HG02571 (cell line): ENCODE measurements around the gene CACNA1C.

Source experiments
- ATAC-seq: cut with Tn5 transposase; IDR thresholded peaks from one replicate; pipeline ENCODE4 v1.9.1; 2021; ENCODE audit warnings: mild to moderate bottlenecking, moderate library complexity; ENCODE audit not compliant: unreplicated experiment

CACNA1C gene

GRCh38 chr12:2606186-2606910, 553.6 kb downstream of the CACNA1C start:
- no peak for ATAC-seq

- no peak for ATAC-seq
Observed at GRCh38 chr12:2607881-2608607, 555.3 kb downstream of the CACNA1C start.

DNA sequence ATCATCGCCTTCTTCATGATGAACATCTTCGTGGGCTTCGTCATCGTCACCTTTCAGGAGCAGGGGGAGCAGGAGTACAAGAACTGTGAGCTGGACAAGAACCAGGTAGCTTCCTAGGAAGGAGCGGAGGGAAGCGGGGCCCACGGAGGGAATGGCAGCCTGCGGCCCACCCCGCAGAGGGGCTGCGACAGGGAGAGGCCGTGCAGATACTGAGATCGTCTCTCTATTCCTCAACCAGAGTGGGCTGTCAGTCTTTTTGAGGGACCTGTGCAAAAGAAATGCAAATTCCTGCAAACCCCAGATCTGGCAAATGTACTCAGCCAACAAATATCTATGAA, 555.8 kb downstream of the CACNA1C start:
- ATAC-seq: no peak

DNA sequence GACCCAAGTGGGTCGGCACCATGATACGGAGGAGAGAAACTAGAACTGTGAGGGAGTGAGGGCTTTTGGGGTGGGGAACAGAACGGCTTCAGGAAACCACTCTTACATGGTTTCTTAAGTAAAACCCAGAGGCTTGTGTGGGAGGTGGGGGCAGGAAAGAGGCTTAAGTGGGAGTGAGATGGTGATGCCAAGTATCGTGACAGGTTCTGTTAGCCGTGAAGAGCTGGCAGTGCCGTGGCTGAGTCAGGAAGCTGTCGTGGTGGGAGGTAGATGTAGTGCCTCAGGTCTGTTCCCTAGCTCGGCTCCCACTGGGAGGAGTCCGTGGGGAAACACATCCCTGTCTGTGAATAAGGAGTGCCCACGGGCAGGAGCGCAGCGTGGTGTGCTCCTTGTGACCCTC, 556.2 kb downstream of the CACNA1C start:
- no peak for ATAC-seq

GRCh38 chr12:2610358-2610757, 557.6 kb downstream of the CACNA1C start:
- ATAC-seq: no peak

DNA sequence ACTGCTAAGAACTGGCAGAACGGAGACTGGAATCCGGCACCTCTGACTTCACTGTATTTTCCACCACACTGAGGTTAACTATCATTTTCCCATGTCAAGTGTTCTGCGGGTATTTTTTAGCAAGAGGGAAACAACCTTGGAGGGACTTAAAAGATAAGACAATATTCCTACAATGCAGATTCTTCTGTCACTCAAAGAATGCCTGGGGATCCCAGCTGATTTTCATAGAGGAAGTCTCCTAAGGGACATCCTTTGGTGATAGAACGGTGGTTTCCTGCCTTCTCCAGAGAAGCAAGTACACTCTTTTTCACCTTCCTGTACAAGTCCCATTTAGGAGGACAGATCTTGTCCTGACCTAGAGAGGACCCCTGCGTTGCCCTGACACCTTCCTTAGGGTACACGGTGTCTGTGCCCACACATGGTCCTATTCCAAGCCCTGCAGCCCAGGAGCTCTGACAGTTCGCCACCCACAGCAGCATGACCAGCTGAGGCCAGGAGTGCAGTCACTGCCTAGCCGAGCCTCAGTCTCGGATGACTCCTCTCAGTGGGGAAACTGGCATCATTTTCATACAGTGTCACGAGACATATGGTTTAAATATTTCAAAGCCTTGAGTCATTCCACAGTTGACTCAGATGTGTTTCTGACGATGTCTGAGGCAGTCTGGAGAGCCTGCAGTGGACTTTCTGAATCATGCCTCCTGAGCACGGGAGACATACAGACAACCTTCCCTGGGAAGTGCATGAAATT, 560.7 kb downstream of the CACNA1C start:
- no peak for ATAC-seq

- ATAC-seq: no peak
Observed at GRCh38 chr12:2614341-2614740, 561.6 kb downstream of the CACNA1C start.

- ATAC-seq: no peak
Observed at GRCh38 chr12:2615665-2616402, 563.0 kb downstream of the CACNA1C start.

DNA sequence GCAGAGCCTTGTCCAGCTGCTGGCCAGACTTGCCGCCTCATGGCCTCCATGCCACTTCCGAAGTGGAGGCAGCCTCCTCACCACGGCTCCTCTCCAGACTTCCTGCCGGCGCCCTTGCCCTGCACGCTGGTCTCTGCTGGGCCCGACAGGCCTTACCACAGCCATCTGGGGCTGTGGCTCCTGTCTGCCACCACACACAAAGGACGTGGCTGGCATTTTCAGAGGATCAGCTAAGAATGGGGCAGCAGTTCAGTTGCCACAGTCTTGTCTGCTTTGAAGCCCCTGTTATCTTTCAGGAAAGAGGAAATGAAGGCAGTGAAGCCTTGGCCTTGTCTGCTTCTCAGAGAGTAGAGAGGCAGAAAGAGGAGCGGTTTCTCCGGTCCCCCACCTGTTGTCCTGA, 564.0 kb downstream of the CACNA1C start:
- ATAC-seq: no peak

GRCh38 chr12:2617365-2617764, 564.6 kb downstream of the CACNA1C start:
- no peak for ATAC-seq

- no peak for ATAC-seq
Observed at GRCh38 chr12:2618291-2618995, 565.7 kb downstream of the CACNA1C start.

DNA sequence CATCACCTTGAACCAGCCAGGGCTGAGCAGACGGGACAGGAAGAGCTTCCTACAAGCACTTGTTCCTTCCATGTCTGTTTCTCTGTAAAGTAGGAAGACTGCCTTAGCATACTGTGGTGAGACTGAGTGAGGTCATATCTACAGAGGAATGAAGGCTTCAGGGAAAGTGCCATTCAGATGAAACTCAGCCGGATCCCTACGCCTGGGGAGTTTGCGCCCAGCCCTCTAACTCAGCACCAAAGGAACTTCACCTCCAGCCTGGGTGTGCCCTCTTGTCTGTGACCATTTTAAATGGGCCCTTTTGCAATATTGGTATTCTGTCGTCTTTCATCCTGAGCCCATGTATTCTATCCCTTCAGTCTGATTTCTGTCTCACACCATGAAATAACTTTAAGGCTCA, 566.3 kb downstream of the CACNA1C start:
- no peak for ATAC-seq

- ATAC-seq: no peak
Observed at GRCh38 chr12:2622460-2622859, 569.7 kb downstream of the CACNA1C start.

GRCh38 chr12:2623472-2623871, 570.7 kb downstream of the CACNA1C start:
- ATAC-seq: no peak

GRCh38 chr12:2624543-2625288, 571.9 kb downstream of the CACNA1C start:
- ATAC-seq: no peak

GRCh38 chr12:2625289-2625612, 572.5 kb downstream of the CACNA1C start:
- ATAC-seq: no peak

DNA sequence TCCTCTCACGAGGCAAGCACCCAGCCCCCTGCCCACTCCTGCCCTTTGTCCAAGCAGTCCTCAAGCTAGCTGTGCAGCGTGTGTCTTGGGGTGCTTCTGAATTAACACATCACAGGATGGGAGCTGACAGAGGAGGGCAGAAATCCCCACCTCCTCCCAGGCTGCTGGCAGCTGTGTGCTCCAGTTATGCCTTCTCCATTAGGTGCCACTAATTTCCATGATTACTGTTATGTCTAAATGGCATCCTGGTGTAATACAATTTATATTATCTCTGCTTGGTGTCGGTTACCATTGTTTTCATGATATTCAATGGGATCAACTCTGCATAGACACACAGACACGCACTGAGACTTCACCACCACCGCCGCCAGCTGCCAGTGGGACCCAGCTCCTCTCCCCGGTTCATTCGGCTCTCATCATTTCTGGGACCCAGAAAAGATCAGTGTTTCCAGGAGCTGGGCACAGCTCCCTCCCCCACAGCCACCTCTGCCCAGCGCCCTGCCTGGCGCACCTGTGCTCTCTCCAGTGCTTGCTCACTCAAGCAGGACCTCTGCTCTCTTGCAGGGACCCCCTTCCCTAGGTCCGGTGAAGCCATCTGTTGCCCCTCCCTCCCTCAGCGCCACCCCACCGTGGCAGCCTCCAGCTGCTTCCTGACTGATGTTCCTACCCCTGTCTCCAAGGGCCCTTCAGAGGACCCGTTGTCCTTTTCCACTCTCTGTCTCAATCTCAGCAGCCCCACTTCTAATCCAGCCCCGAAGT, 574.5 kb downstream of the CACNA1C start:
- no peak for ATAC-seq

GRCh38 chr12:2627835-2628191, 575.0 kb downstream of the CACNA1C start:
- no peak for ATAC-seq

DNA sequence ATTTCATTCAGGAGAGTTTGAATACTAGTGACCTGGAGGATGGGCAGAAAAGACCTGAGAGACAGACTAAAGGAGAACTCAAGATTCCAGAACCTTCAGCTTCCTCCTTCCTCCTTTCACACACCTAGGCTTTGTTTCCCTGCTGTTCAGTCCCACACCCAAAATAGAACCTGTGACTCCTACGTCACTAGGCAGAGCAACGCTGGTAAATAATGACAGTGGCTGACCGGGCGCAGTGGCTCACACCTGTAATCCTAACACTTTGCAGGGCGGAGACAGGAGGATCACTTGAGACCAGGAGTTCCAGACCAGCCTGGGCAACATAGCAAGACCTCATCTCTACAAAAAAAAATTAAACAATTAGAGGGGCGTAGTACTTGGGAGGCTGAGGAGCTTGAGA, 575.6 kb downstream of the CACNA1C start:
- ATAC-seq: no peak
